DMS 273 (cell line): Measurements from ENCODE around the gene ACTR10.

Experiments used
- DNase-seq: peaks from one replicate; lab custom pipeline; 2025; ENCODE audit not compliant: unreplicated experiment; lab: John Stamatoyannopoulos, UW

The ACTR10 gene

DNA sequence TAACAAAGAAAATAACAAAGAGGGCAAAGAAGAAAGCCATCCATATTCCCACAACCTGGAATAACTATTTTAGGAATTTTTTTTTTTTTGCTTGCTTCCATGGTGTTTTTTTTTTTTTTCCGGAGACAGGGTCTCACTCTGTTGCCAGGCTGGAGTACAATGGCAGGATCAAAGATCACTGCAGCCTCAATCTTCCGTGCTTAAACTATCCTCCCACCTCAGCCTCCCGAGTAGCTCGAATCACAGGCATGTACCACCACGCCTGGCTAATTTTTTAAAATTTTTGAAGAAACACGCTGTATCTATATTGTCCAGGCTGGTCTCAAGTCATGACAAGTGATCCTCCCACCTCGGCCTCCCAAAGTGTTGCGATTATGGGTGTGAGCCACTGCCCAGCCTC, 78.2 kb downstream of the ACTR10 start:
- DNase-seq = no peak

GRCh38 chr14:58280954-58281787, 81.2 kb downstream of the ACTR10 start:
- peak; percentile 34 for DNase-seq

- no peak for DNase-seq
Measured at GRCh38 chr14:58281969-58282368, 82.0 kb downstream of the ACTR10 start.

- DNase-seq = no peak
Measured at GRCh38 chr14:58282925-58283593, 83.1 kb downstream of the ACTR10 start.

DNA sequence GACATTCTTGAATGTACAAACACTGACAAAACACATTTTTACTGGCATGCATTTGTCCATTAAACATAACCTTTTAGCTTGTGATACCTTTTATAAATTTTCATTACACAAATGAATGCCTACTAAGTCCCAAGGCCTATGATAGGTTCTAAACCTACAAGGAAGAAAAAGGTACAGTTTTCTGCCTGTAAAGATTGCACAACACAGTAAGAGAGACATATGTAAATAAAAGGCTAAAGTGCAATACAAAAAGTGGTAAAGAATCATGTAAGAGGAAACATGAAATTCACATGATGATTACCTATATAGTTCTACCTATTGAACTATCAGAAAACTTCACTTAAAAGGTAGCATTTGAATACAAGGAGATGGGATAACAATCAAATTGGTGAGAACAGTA, 83.8 kb downstream of the ACTR10 start:
- no peak for DNase-seq

DNA sequence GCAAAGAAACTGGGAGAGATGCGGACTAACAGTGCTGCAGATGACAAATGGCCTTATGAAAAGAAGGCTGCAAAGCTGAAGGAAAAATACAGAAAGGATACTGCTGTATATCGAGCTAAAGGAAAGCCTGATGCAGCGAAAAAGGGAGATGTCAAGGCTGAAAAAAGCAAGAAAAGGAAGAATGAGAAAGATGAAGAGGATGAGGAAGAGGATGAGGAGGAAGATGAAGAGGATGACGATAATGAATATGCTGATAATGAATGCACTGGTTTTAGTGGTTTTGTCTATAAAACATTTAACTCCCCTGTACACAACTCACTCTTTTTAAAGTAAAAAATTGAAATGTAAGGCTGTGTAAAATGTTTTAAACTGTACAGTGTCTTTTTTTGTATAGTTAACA, 85.2 kb downstream of the ACTR10 start:
- DNase-seq = no peak
